SJSA1 (cell line): ENCODE data around the gene PLEKHA6. TPM values are rescaled to one million over a fixed set of nuclear protein-coding genes. Genes with fewer than 3 reads are reported as not detected.

Source experiments
- DNase-seq, 2 experiments: peaks; one replicate each; pipeline ENCODE4 v3.0.0-alpha.2; 2015 to 2020; ENCODE audit warnings: low spot score in 2 of 2, low read depth in 1 of 2
- H3K27ac ChIP-seq: fragments of 250-450 bp; sonication (Bioruptor Pico); 2 replicates; pipeline ENCODE4 v1.5.1; 2020; ENCODE audit warnings: mild to moderate bottlenecking, moderate library complexity
- H3K27me3 ChIP-seq: fragments of 250-450 bp; sonication (Bioruptor Pico); replicated peaks from 2 replicates; pipeline ENCODE4 v1.5.1; 2020; ENCODE audit warnings: mild to moderate bottlenecking, moderate library complexity
- H3K36me3 ChIP-seq: fragments of 250-450 bp; sonication (Bioruptor Pico); 2 replicates; pipeline ENCODE4 v1.5.1; 2020; ENCODE audit warnings: mild to moderate bottlenecking
- H3K4me1 ChIP-seq: fragments of 250-450 bp; sonication (Bioruptor Pico); replicated peaks from 2 replicates; pipeline ENCODE4 v1.6.1; 2021; ENCODE audit warnings: mild to moderate bottlenecking
- H3K4me3 ChIP-seq: fragments of 250-450 bp; sonication (Bioruptor Pico); 2 replicates; pipeline ENCODE4 v1.5.1; 2020; ENCODE audit warnings: mild to moderate bottlenecking
- H3K9me3 ChIP-seq: fragments of 250-450 bp; sonication (Bioruptor Pico); replicated peaks from 2 replicates; pipeline ENCODE4 v1.5.1; 2020; ENCODE audit warnings: mild to moderate bottlenecking
- total RNA-seq: library from RNA; depleted of rRNA; stranded (reverse); fragments of >200 nt; shearing (Covaris generic); gene quantifications from 2 replicates; pipeline ENCODE4 v1.2.3, GENCODE V29; 2014

The PLEKHA6 gene
- total RNA-seq, 1 experiment from 2014 or later, result 0.76 TPM

- Histone ChIP-seq H3K9me3 (no peaks in the 10 kb centered on the region), H3K36me3 (no peaks in the 10 kb centered on the region), H3K27ac (no peak overlapping the region), H3K27me3 (no peaks in the 10 kb centered on the region), H3K4me3 (no peak overlapping the region), H3K4me1 (peaks cover 9% of the 10 kb centered on the region)
- no peak for DNase-seq
Observed at GRCh38 chr1:204355913-204356312, 3.8 kb downstream of the PLEKHA6 start.

GRCh38 chr1:204354579-204354978, 5.2 kb downstream of the PLEKHA6 start:
- peaks cover 8% of the 10 kb centered on the region for H3K4me1 ChIP-seq
- no peaks in the 10 kb centered on the region for H3K36me3 ChIP-seq
- H3K27ac ChIP-seq, result no peak overlapping the region
- H3K4me3 ChIP-seq, result no peak overlapping the region
- DNase-seq, result no peak
- H3K27me3 ChIP-seq, result no peaks in the 10 kb centered on the region
- no peaks in the 10 kb centered on the region for H3K9me3 ChIP-seq

- Histone ChIP-seq H3K27ac (no peak overlapping the region), H3K9me3 (no peaks in the 10 kb centered on the region), H3K4me3 (no peak overlapping the region), H3K36me3 (no peaks in the 10 kb centered on the region), H3K4me1 (peaks cover 16% of the 10 kb centered on the region), H3K27me3 (no peaks in the 10 kb centered on the region)
- DNase-seq, result no peak
Observed at GRCh38 chr1:204353213-204353910, 6.4 kb downstream of the PLEKHA6 start.

DNA sequence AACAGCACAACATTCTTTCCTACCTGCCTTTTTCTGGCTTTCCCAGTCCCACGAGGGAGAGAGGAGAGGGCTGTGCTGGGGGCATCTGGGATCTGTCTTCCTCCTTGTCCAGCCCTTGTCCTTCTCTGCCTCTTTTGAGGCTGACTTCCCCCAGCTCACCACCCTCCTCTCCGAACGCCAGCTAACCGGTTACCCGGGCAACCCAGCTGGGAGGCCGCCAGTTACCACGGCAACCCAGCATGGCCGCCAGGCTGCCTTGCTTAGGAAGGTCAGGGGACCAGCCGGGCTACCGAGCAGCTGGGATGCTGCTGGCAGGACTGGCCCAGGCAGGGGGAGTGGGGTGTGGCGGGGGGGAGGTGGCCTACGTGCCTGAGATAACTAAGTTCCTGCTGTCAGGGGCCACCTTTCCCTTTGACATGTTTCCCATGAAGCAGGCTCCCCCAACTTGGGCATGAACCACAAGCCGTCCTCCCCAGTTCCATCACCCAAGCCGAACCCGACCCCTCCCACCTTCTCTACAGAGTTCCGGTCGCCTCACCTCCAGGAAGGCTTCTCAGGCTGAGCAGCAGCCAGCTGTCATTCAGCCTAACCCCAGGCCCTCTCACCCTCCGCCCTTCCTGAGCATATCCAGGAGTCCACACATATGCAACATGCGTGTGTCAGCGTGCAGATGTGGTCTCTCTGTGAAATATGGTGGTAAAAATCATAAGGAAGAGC, 8.7 kb downstream of the PLEKHA6 start:
- Histone ChIP-seq H3K27me3 (no peaks in the 10 kb centered on the region), H3K4me3 (no peak overlapping the region), H3K9me3 (no peaks in the 10 kb centered on the region), H3K27ac (no peak overlapping the region), H3K4me1 (peaks cover 20% of the 10 kb centered on the region), H3K36me3 (no peaks in the 10 kb centered on the region)
- DNase-seq, result peak; percentile 30 to 55

DNA sequence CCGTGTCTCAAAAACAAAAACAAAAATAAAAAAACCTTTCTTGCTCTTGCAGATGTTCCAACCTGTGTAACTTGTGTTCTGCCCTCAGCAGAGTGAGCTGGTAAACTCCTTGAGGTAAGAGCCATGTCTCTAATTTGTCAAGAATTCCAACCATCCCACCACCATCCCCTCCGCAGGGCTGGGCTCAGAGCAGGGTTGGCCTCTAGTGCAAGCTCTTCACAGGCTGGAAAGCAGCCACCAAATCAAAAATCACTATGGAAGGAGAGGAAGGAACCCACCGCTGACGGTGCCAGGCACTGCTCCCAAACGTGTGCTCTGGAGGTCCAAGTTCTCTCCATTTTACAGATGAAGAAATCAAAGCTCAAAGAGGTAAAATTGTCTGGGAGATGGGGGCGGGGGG, 9.4 kb downstream of the PLEKHA6 start:
- peaks cover 20% of the 10 kb centered on the region for H3K4me1 ChIP-seq
- no peak overlapping the region for H3K27ac ChIP-seq
- H3K4me3 ChIP-seq, result no peak overlapping the region

DNA sequence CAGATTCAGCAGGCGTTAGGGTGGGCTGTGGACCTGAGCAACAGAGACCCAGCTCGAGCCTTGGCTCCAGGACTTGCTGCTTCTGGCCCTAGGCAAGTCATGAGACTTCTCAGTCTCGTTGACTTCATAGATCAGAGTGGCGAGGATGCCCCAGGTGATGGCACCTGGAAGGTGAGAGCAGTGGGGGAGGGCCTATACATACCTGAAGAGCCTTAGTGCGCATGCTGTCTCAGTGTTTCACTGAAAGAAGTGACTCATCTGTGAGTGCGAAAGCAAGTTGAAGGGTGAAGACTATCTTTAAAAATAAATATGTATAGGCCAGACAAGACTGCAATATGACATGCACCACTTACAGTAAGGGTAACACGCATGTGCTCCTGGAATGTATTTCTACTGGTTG, 10.1 kb downstream of the PLEKHA6 start:
- Histone ChIP-seq H3K9me3 (no peaks in the 10 kb centered on the region), H3K27me3 (no peaks in the 10 kb centered on the region), H3K4me3 (no peak overlapping the region), H3K27ac (no peak overlapping the region), H3K36me3 (no peaks in the 10 kb centered on the region), H3K4me1 (peaks cover 20% of the 10 kb centered on the region)
- no peak for DNase-seq

More for the DNA sequence above, 9.4 kb downstream of the PLEKHA6 start:
- no peaks in the 10 kb centered on the region for H3K36me3 ChIP-seq
- no peaks in the 10 kb centered on the region for H3K27me3 ChIP-seq
- no peak for DNase-seq
- H3K9me3 ChIP-seq, result no peaks in the 10 kb centered on the region

- no peaks in the 10 kb centered on the region for H3K36me3 ChIP-seq
- no peaks in the 10 kb centered on the region for H3K27me3 ChIP-seq
- H3K9me3 ChIP-seq, result no peaks in the 10 kb centered on the region
- no peak overlapping the region for H3K4me3 ChIP-seq
- H3K4me1 ChIP-seq, result peaks cover 20% of the 10 kb centered on the region
- peak; percentile 65 to 79 for DNase-seq
- peak overlapping the region; percentile 25; the same call in 1 of the 2 replicates for H3K27ac ChIP-seq
Observed at GRCh38 chr1:204348722-204349121, 11.0 kb downstream of the PLEKHA6 start.

GRCh38 chr1:204348242-204348641, 11.5 kb downstream of the PLEKHA6 start:
- H3K9me3 ChIP-seq, result no peaks in the 10 kb centered on the region
- H3K27ac ChIP-seq, result no peak overlapping the region
- H3K27me3 ChIP-seq, result no peaks in the 10 kb centered on the region
- H3K4me1 ChIP-seq, result peaks cover 20% of the 10 kb centered on the region
- DNase-seq, result no peak
- no peaks in the 10 kb centered on the region for H3K36me3 ChIP-seq
- H3K4me3 ChIP-seq, result no peak overlapping the region

GRCh38 chr1:204345941-204346645, 13.6 kb downstream of the PLEKHA6 start:
- Histone ChIP-seq H3K4me3 (no peak overlapping the region), H3K4me1 (peaks cover 24% of the 10 kb centered on the region), H3K27ac (no peak overlapping the region), H3K9me3 (no peaks in the 10 kb centered on the region), H3K36me3 (no peaks in the 10 kb centered on the region), H3K27me3 (no peaks in the 10 kb centered on the region)
- DNase-seq, result no peak

GRCh38 chr1:204345438-204345841, 14.3 kb downstream of the PLEKHA6 start:
- H3K4me1 ChIP-seq, result peaks cover 18% of the 10 kb centered on the region

DNA sequence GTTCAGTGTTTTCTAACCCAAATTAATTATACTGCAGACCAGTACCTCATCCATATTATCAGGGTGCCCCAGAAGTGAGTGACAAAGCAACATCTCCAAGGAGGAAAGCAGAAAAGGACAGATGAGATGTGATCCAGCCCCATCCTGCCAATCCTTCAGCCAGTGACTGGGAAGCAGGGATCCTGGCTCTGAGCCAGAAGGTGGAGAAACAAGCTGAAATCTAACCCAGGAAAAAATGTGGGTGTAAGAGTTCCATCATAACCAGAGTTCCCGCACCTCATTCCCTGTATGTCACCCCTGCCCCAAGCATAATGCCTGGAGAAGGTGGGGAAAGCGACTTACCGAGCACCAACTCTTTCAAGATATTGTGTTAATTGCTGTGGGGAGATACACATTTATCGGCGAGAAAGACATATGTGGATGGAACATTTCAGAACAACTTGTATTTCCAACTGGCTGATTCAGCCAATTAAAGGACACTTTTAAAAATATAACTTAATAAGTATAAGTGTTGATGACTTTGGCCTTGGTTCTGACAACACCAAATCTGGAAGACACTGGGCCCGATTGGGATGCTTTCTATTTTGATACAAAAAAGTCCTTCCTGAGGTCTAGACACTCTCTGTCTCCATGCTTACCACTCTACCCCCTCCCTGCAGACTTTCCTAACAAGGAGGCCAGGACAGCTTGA, 14.9 kb downstream of the PLEKHA6 start:
- DNase-seq, result no peak
- Histone ChIP-seq H3K27me3 (no peaks in the 10 kb centered on the region), H3K4me3 (no peak overlapping the region), H3K27ac (no peak overlapping the region), H3K4me1 (peaks cover 18% of the 10 kb centered on the region), H3K9me3 (no peaks in the 10 kb centered on the region), H3K36me3 (no peaks in the 10 kb centered on the region)

More at GRCh38 chr1:204345438-204345841, 14.3 kb downstream of the PLEKHA6 start:
- H3K9me3 ChIP-seq, result no peaks in the 10 kb centered on the region
- no peaks in the 10 kb centered on the region for H3K36me3 ChIP-seq
- H3K27me3 ChIP-seq, result no peaks in the 10 kb centered on the region
- no peak for DNase-seq
- H3K4me3 ChIP-seq, result no peak overlapping the region
- no peak overlapping the region for H3K27ac ChIP-seq

GRCh38 chr1:204343802-204344201, 15.9 kb downstream of the PLEKHA6 start:
- Histone ChIP-seq H3K4me1 (peaks cover 12% of the 10 kb centered on the region), H3K27ac (no peak overlapping the region), H3K9me3 (no peaks in the 10 kb centered on the region), H3K27me3 (no peaks in the 10 kb centered on the region), H3K36me3 (no peaks in the 10 kb centered on the region), H3K4me3 (no peak overlapping the region)
- no peak for DNase-seq

- H3K4me1 ChIP-seq, result peaks cover 10% of the 10 kb centered on the region
Observed at GRCh38 chr1:204343247-204343646, 16.5 kb downstream of the PLEKHA6 start.

More at GRCh38 chr1:204343247-204343646, 16.5 kb downstream of the PLEKHA6 start:
- Histone ChIP-seq H3K9me3 (no peaks in the 10 kb centered on the region), H3K27ac (no peak overlapping the region), H3K36me3 (no peaks in the 10 kb centered on the region), H3K4me3 (no peak overlapping the region), H3K27me3 (no peaks in the 10 kb centered on the region)
- DNase-seq, result no peak
